ENCODE results near the gene AIRE.

GRCh38 chr21:44312716-44313115 is 27.0 kb downstream of the AIRE start:
- TF ChIP-seq EZH2 (IDR thresholded peaks at IDR 0.05) (no peak), POLR2AphosphoS5 (IDR thresholded peaks at IDR 0.05; ENCODE audit: borderline replicate concordance, low read depth, low read length) (no peak)

Data from SK-N-MC (cell line).